Stomach smooth muscle (tissue), 2 donors: ENCODE data around the gene HMOX1.

Experiments
- H3K27ac ChIP-seq: one replicate; pipeline ENCODE4 v1.7.0; 2013; ENCODE audit warnings: mild to moderate bottlenecking, low read length, inconsistent platforms
- H3K27me3 ChIP-seq, 2 donors: one replicate each; pipeline ENCODE4 v1.7.0; 2013; ENCODE audit warnings: low read length in 2 of 2; ENCODE audit not compliant: insufficient read depth in 2 of 2, control insufficient read depth in 1 of 2
- H3K36me3 ChIP-seq, 2 donors: one replicate each; pipeline ENCODE4 v1.7.0; 2013; ENCODE audit warnings: low read length in 2 of 2; ENCODE audit not compliant: control insufficient read depth in 2 of 2, insufficient read depth in 2 of 2
- H3K4me1 ChIP-seq: one replicate; pipeline ENCODE4 v1.7.0; 2013; ENCODE audit warnings: low read length; ENCODE audit not compliant: control insufficient read depth, insufficient read depth
- H3K4me3 ChIP-seq, 2 donors: one replicate each; pipeline ENCODE4 v1.7.0; 2013; ENCODE audit warnings: low read length in 2 of 2
- H3K9ac ChIP-seq, 2 donors: one replicate each; pipeline ENCODE4 v1.7.0; 2013; ENCODE audit warnings: low read length in 2 of 2, mild to moderate bottlenecking in 1 of 2
- H3K9me3 ChIP-seq, 2 donors: one replicate each; pipeline ENCODE4 v1.7.0; 2013; ENCODE audit warnings: low read length in 2 of 2; ENCODE audit not compliant: control insufficient read depth in 2 of 2
- donor health status: healthy.
- donor health status: Pancreatic carcinoma.

HMOX1 gene

GRCh38 chr22:35407362-35407761 is 26.5 kb downstream of the HMOX1 start:
- H3K27ac ChIP-seq, result no peak overlapping the region
- H3K9me3 ChIP-seq, result no peaks in the 10 kb centered on the region
- H3K36me3 ChIP-seq, result peaks cover 27 to 56% of the 10 kb centered on the region in 2 donors
- H3K9ac ChIP-seq, result no peak overlapping the region
- H3K27me3 ChIP-seq, result no peaks in the 10 kb centered on the region
- H3K4me3 ChIP-seq, result no peak overlapping the region
- H3K4me1 ChIP-seq, result no peaks in the 10 kb centered on the region

DNA sequence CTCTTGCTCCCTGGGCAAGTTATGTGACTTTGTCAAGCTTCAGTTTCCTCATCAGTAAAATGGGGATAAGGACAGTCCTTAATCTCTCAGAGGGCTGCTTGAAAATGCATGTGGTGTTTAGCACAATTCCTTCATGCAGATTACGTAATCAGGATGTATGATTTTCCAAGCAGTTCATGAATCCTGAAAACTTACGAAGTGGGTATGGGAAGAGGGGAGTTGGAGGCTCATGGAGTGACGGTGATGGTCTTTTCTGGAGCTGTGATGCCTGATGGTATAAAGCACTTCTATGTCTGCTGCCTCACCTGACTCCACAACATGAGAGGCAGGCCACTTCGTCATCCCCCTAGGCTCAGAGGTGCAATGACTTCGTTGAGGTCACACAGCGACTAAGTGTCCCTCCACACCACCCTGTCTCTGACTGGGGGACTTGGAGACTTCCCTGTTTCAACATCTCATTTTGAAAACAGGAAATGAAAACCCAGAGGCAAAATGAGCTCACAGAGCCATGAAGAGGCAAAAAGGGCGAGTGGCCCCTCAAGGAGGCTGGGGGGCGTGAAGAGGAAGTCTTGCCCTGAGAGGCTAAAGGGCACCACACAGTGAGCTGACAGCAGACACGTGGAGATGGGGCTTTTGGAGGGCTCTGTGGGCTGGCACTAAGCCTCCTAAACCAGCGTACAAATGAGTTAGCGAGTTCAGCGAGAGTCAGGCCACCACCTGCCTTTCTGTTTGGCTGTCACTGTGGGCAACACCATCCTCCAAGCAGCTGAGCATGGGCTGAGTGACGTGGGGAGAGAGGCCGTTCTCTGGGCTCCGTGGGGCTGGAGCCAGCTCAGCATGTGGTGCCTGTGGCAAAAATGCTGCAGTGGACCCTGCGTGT is 29.1 kb downstream of the HMOX1 start:
- H3K9ac ChIP-seq, result no peak overlapping the region
- H3K9me3 ChIP-seq, result no peaks in the 10 kb centered on the region
- peaks cover 18 to 57% of the 10 kb centered on the region in 2 donors for H3K36me3 ChIP-seq
- no peaks in the 10 kb centered on the region for H3K27me3 ChIP-seq
- H3K4me3 ChIP-seq, result no peak overlapping the region
- H3K27ac ChIP-seq, result no peak overlapping the region
- no peaks in the 10 kb centered on the region for H3K4me1 ChIP-seq

DNA sequence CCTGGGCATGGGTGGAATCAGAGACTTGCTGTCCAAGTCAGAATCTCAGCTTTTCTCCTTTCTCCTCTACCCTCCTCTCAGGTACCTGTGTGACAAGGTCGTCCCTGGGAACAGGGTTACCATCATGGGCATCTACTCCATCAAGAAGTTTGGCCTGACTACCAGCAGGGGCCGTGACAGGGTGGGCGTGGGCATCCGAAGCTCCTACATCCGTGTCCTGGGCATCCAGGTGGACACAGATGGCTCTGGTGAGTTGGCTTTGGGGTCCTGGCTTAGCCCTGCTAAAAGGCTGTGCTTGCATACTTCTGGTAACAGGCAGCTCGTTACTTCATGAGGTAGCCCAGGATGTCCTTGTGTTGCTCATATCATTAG is 29.8 kb downstream of the HMOX1 start:
- Histone ChIP-seq H3K27ac (no peak overlapping the region), H3K27me3 (no peaks in the 10 kb centered on the region), H3K9me3 (no peaks in the 10 kb centered on the region), H3K9ac (no peak overlapping the region), H3K4me3 (no peak overlapping the region), H3K36me3 (peaks cover 20 to 60% of the 10 kb centered on the region in 2 donors), H3K4me1 (no peaks in the 10 kb centered on the region)

DNA sequence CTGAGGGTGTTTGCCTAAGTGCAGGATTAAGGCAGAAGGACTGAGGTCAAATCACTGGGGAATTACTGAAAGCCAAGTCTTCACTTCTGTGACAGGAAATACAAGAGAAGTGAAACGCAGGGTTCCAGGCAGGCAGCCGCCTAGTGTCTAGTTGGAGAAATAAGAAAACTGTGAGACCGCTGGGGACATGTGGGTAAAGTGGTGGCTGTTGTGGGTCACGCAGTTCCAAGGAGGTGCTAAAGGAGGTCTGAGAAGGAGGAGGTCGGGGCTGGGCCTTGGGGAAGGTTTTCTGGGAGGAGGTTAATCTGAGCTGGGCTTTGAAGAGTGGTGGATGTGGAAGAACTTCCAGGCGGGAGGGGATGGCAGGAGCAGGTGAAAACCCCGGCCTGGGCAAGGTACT is 30.2 kb downstream of the HMOX1 start:
- no peaks in the 10 kb centered on the region for H3K4me1 ChIP-seq
- no peaks in the 10 kb centered on the region for H3K27me3 ChIP-seq
- peaks cover 21 to 65% of the 10 kb centered on the region in 2 donors for H3K36me3 ChIP-seq
- no peaks in the 10 kb centered on the region for H3K9me3 ChIP-seq
- H3K27ac ChIP-seq, result no peak overlapping the region
- H3K9ac ChIP-seq, result no peak overlapping the region
- no peak overlapping the region for H3K4me3 ChIP-seq

DNA sequence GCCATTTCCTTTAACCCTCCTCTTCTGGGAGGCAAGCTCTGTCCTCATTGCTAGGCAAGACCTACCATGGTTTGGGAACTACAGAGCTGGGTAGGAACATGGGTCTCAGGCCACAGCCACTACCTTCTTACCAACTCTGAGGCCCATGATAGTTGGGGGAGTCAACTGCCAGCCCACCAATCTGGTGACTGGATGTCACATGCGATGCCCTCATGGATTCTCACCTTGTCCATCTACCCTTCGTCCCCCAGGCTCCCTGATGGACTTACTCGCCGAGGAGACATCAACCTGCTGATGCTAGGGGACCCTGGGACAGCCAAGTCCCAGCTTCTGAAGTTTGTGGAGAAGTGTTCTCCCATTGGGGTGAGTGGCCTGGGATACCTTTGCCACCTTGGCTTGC is 32.7 kb downstream of the HMOX1 start:
- Histone ChIP-seq H3K36me3 (peaks cover 24 to 59% of the 10 kb centered on the region in 2 donors), H3K4me1 (no peaks in the 10 kb centered on the region), H3K9me3 (no peaks in the 10 kb centered on the region), H3K4me3 (no peak overlapping the region), H3K9ac (no peak overlapping the region), H3K27me3 (no peaks in the 10 kb centered on the region), H3K27ac (no peak overlapping the region)

DNA sequence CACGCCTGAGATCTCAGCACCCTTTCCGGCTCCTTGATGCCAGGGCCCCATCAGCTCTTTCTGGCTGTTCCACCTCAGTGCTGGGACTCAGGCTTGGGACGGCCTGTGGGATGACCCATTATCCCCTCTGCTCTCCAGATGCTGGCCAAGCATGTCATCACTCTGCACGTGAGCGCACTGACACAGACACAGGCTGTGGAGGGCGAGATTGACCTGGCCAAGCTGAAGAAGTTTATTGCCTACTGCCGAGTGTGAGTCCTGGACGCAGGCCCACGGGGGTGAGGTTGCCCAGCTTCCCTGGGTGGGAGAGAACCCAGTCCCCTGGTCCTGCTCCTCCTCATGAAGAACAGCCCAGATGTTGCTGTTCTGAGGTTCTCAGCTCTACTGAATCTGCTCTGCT is 36.7 kb downstream of the HMOX1 start:
- peaks cover 40 to 60% of the 10 kb centered on the region in 2 donors for H3K36me3 ChIP-seq
- H3K9me3 ChIP-seq, result no peaks in the 10 kb centered on the region
- no peak overlapping the region for H3K27ac ChIP-seq
- no peak overlapping the region for H3K9ac ChIP-seq
- no peaks in the 10 kb centered on the region for H3K27me3 ChIP-seq
- H3K4me1 ChIP-seq, result no peaks in the 10 kb centered on the region
- no peak overlapping the region for H3K4me3 ChIP-seq

- no peaks in the 10 kb centered on the region for H3K4me1 ChIP-seq
- no peak overlapping the region for H3K9ac ChIP-seq
- peaks cover 40 to 61% of the 10 kb centered on the region in 2 donors for H3K36me3 ChIP-seq
- H3K4me3 ChIP-seq, result no peak overlapping the region
- H3K27me3 ChIP-seq, result no peaks in the 10 kb centered on the region
- H3K27ac ChIP-seq, result no peak overlapping the region
- no peaks in the 10 kb centered on the region for H3K9me3 ChIP-seq
These were observed 37.2 kb downstream of the HMOX1 start for GRCh38 chr22:35418088-35418487.

- no peak overlapping the region for H3K9ac ChIP-seq
- H3K27ac ChIP-seq, result no peak overlapping the region
- H3K4me3 ChIP-seq, result no peak overlapping the region
- H3K27me3 ChIP-seq, result no peaks in the 10 kb centered on the region
- H3K36me3 ChIP-seq, result peaks cover 40 to 61% of the 10 kb centered on the region in 2 donors
- H3K9me3 ChIP-seq, result no peaks in the 10 kb centered on the region
- H3K4me1 ChIP-seq, result no peaks in the 10 kb centered on the region
These were observed 37.8 kb downstream of the HMOX1 start for GRCh38 chr22:35418731-35419130.

GRCh38 chr22:35419756-35420155 is 38.9 kb downstream of the HMOX1 start:
- H3K9me3 ChIP-seq, result no peaks in the 10 kb centered on the region

GRCh38 chr22:35421121-35421520 is 40.2 kb downstream of the HMOX1 start:
- H3K36me3 ChIP-seq, result peaks cover 34 to 54% of the 10 kb centered on the region in 2 donors
- H3K9ac ChIP-seq, result no peak overlapping the region

More at GRCh38 chr22:35419756-35420155, 38.9 kb downstream of the HMOX1 start:
- Histone ChIP-seq H3K9ac (no peak overlapping the region), H3K4me1 (no peaks in the 10 kb centered on the region), H3K4me3 (no peak overlapping the region), H3K27ac (no peak overlapping the region), H3K27me3 (no peaks in the 10 kb centered on the region), H3K36me3 (peaks cover 37 to 61% of the 10 kb centered on the region in 2 donors)

DNA sequence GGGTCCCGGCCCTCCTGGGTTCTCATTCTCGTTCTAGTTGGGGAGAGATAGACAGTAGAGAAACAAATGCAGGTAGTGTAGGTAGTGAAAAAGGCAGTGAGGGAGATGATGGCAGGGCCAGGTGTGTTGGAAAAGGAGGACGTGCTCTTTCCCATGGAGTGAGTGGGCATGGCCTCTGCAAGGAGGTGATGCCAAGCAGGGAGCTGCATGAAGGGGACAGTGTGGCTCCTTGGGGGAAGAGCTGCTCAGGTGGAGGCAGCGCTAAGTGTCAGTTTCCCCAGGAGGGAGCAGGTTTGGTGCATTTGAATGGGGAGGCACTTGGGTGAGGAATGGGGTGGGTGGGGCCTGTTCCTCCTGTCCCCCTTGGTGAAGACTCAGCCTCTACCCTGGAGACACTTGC is 41.2 kb downstream of the HMOX1 start:
- Histone ChIP-seq H3K9me3 (no peaks in the 10 kb centered on the region), H3K9ac (no peak overlapping the region), H3K36me3 (peaks cover 28 to 48% of the 10 kb centered on the region in 2 donors), H3K4me1 (no peaks in the 10 kb centered on the region), H3K27me3 (no peaks in the 10 kb centered on the region), H3K4me3 (no peak overlapping the region), H3K27ac (no peak overlapping the region)

More at GRCh38 chr22:35421121-35421520, 40.2 kb downstream of the HMOX1 start:
- H3K27me3 ChIP-seq, result no peaks in the 10 kb centered on the region
- no peak overlapping the region for H3K4me3 ChIP-seq
- H3K27ac ChIP-seq, result no peak overlapping the region
- no peaks in the 10 kb centered on the region for H3K4me1 ChIP-seq
- H3K9me3 ChIP-seq, result no peaks in the 10 kb centered on the region
